Stimulated activated CD4-positive, alpha-beta T cell treated with anti-CD3 and anti-CD28 coated beads, Interleukin-12 subunit alpha, Interleukin-12 subunit beta, amount 100 ng/mL, for 48 hours (primary cell): ENCODE results near the gene VARS1.
A peak's percentile ranks its signal among the peaks of the same experiment; 100 is the strongest.

ENCODE experiments used
- DNase-seq, 3 donors: peaks; one replicate each; pipeline ENCODE4 v3.0.0-alpha.2; 2020; ENCODE audit warnings: low read depth in 2 of 3, low spot score in 1 of 3

VARS1 gene

GRCh38 chr6:31775633-31776484, 19.7 kb downstream of the VARS1 start:
- DNase-seq, result no peak

- DNase-seq, result no peak
Measured at GRCh38 chr6:31775184-31775583, 20.4 kb downstream of the VARS1 start.

- DNase-seq, result no peak
Measured at GRCh38 chr6:31771992-31772358, 23.6 kb downstream of the VARS1 start.

- DNase-seq, result no peak
Measured at GRCh38 chr6:31770860-31771259, 24.7 kb downstream of the VARS1 start.

GRCh38 chr6:31769684-31770371, 25.7 kb downstream of the VARS1 start:
- peak; percentile 74 to 82 (median 75) for DNase-seq

GRCh38 chr6:31768363-31769257, 26.9 kb downstream of the VARS1 start:
- DNase-seq, result no peak

- no peak for DNase-seq
Measured at GRCh38 chr6:31767096-31767645, 28.4 kb downstream of the VARS1 start.

- DNase-seq, result no peak
Measured at GRCh38 chr6:31765910-31766794, 29.4 kb downstream of the VARS1 start.

- DNase-seq, result no peak
Measured at GRCh38 chr6:31765559-31765909, 30.0 kb downstream of the VARS1 start.

GRCh38 chr6:31764198-31764597, 31.4 kb downstream of the VARS1 start:
- DNase-seq, result no peak

GRCh38 chr6:31763619-31763940, 32.0 kb downstream of the VARS1 start:
- no peak for DNase-seq

- no peak for DNase-seq
Measured at GRCh38 chr6:31762878-31763618, 32.5 kb downstream of the VARS1 start.

- no peak for DNase-seq
Measured at GRCh38 chr6:31762356-31762755, 33.2 kb downstream of the VARS1 start, which contains the start of gene SAPCD1. TSS of gene SAPCD1 (plus strand) at chr6:31762656. CDS start at chr6:31763055, 399 bp downstream.

GRCh38 chr6:31761343-31761742, 34.2 kb downstream of the VARS1 start:
- DNase-seq, result no peak

GRCh38 chr6:31760790-31761189, 34.8 kb downstream of the VARS1 start:
- DNase-seq, result no peak

- DNase-seq, result no peak
Measured at GRCh38 chr6:31758281-31758680, 37.3 kb downstream of the VARS1 start.

GRCh38 chr6:31752739-31753319, 42.7 kb downstream of the VARS1 start:
- DNase-seq, result no peak

- no peak for DNase-seq
Measured at GRCh38 chr6:31750411-31751022, 45.0 kb downstream of the VARS1 start.
